GM23338 (cell line): Measurements from ENCODE around the gene VPS35.

Experiments
- CREB1 ChIP-seq: fragments of 250-450 bp; sonication (Bioruptor Pico); IDR thresholded peaks from 2 replicates; pipeline ENCODE4 v1.5.0; 2020; ENCODE audit warnings: low read depth, mild to moderate bottlenecking, moderate library complexity
- CTCF ChIP-seq, 2 experiments: fragments of 200-600 bp in 1 of 2; sonication (generic) in 1 of 2; conservative IDR thresholded peaks; 2 replicates each; pipeline versions ENCODE4 v1.5.1 to v1.6.1; 2016 to 2017; ENCODE audit warnings: antibody characterized with exemption in 2 of 2, low read depth in 2 of 2, mild to moderate bottlenecking in 2 of 2, moderate library complexity in 1 of 2
- ETS1 ChIP-seq: IDR thresholded peaks from 2 replicates; pipeline ENCODE4 v1.6.1; 2016; ENCODE audit warnings: antibody characterized with exemption
- EZH2 ChIP-seq: fragments of 200-600 bp; sonication (generic); IDR thresholded peaks from one replicate; pipeline ENCODE4 v1.8.0; 2017; ENCODE audit warnings: antibody characterized with exemption, mild to moderate bottlenecking, low read depth; ENCODE audit not compliant: unreplicated experiment
- EZH2phosphoT487 ChIP-seq: fragments of 200-600 bp; sonication (generic); IDR thresholded peaks from one replicate; pipeline ENCODE4 v1.8.1; 2018; ENCODE audit warnings: antibody characterized with exemption; ENCODE audit not compliant: unreplicated experiment
- JUNB ChIP-seq: IDR thresholded peaks from one replicate; pipeline ENCODE4 v1.6.1; 2016; ENCODE audit warnings: antibody characterized with exemption; ENCODE audit not compliant: unreplicated experiment
- POLR2AphosphoS5 ChIP-seq: IDR thresholded peaks from 2 replicates; pipeline ENCODE4 v1.6.1; 2016; ENCODE audit warnings: antibody characterized with exemption, low read depth
- REST ChIP-seq: IDR thresholded peaks from one replicate; pipeline ENCODE4 v1.6.1; 2018; ENCODE audit warnings: antibody characterized with exemption; ENCODE audit not compliant: unreplicated experiment
- ZNF114 ChIP-seq: fragments of 250-450 bp; sonication (Bioruptor Pico); IDR thresholded peaks from 2 replicates; pipeline ENCODE4 v1.5.0; 2020; ENCODE audit warnings: mild to moderate bottlenecking, moderate library complexity

GRCh38 chr16:46687486-46687885, 1.5 kb downstream of the VPS35 start:
- no peak for TF ChIP-seq CREB1 (CRISPR knock-in tag)
- TF ChIP-seq POLR2AphosphoS5 = no peak
- no peak for TF ChIP-seq CTCF (conservative IDR thresholded peaks at IDR 0.05; ENCODE audit: low read depth in 2 of 2)
- TF ChIP-seq EZH2phosphoT487 = no peak
- TF ChIP-seq EZH2 = no peak
- TF ChIP-seq REST = no peak
- no peak for TF ChIP-seq ETS1
- no peak for TF ChIP-seq ZNF114 (CRISPR knock-in tag)
- TF ChIP-seq JUNB = no peak
